ENCODE measurements around the gene FBXW2. TPM values are rescaled to one million over a fixed set of nuclear protein-coding genes. Genes with fewer than 3 reads are reported as not detected.

FBXW2 gene
- total RNA-seq, 1 experiment from 2014 or later = 23.1 TPM

GRCh38 chr9:120742951-120743416 lies 50.2 kb downstream of the FBXW2 start:
- DNase-seq (ENCODE audit: low read depth) = peak; percentile 53

DNA sequence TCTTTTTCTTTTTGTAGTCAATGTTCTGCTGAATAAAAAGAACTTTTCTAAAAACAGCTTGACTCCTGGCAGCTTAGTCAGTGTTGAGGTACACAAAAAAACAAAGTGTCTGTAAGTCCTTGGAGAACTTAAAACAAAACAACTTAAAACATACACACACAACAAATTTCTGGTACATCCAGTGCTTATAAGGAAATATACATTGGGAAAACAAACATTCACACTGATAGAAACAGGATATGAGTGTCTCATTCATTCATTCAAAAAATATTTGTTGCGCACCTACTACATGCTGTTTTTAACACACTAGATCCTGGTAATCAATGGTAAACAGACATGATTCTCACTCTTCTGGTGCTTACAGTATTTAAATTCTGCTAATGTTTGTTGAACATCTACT lies 51.5 kb downstream of the FBXW2 start:
- no peak for DNase-seq (ENCODE audit: low read depth)

GRCh38 chr9:120741191-120741590 lies 52.0 kb downstream of the FBXW2 start:
- DNase-seq (ENCODE audit: low read depth) = no peak

DNA sequence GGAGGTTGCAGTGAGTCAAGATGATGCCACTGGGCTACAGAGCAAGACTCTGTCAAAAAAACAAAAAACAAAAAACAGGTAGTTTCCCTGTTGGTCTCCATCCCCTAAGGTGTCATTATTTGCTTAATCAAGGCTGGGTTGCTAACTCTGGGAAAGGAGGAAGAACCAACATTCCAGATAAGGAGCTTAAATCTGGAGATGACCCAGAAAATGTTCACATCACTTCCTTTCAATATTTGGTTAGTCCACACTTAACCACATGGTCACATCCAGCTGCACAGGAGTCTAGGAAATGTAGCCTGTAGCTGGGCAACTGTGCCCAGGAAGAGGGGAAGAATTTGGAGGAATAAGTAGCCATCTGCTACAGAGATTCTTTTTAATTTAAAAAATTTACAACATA lies 53.1 kb downstream of the FBXW2 start:
- peak; percentile 29 for DNase-seq (ENCODE audit: low read depth)

DNA sequence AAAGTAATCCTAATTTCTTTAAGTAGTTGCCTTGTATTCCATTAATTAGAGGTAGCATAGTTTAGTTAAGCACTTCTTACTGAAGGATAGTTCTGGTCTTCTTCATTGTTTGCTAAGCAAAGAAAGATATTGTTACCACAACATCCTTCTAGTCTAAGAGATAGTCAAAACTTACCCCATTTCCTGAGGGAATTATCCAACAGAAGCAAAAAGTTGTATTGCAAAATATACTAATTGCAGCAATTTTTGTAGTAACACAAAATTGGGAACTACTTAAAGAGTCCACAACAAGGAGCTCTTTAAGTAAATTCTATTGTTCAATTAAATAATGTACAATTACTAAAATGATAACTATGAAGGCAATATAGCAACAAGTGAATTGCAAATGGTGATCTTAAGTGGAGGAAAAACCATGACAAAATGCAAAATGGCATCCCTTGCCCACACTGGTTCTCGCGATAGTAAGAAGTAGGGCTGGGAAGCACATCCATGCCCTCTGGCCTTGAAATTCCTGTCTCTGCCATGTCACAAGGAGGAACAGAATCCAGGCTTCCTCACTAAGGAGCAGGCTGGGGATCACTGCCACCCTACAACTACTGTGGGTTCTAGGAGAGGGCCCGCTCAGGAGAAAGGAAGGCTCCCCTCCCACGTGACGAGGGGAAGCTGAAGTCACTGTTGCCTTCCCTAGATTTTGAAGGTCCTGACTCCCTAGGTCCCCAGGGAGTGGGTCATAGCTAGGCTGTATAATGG lies 55.6 kb downstream of the FBXW2 start:
- DNase-seq (ENCODE audit: low read depth) = no peak

GRCh38 chr9:120736881-120737280 lies 56.3 kb downstream of the FBXW2 start:
- DNase-seq (ENCODE audit: low read depth) = no peak

- no peak for DNase-seq (ENCODE audit: low read depth)
Measured at GRCh38 chr9:120735415-120736126, 57.6 kb downstream of the FBXW2 start.

GRCh38 chr9:120734607-120735410 lies 58.4 kb downstream of the FBXW2 start:
- DNase-seq (ENCODE audit: low read depth) = no peak

DNA sequence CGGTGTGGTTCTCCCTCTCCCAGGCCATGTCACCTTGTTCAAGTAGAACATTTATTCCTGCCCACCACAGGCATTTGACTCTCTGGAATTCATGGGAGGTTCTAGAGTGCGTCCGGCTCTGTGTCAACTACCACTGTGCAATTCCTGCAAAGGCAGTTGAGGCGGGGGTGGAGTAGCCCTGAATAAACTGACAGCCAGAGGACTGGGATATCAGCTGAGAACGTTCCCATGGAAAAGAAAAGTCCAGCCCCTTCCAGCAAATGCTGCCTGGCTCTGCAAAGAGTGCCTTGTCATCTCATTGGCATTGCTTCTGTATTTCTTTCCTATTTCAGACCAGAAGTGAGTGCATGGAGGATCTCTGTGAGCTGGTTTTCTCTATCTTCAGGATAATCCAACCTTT lies 60.0 kb downstream of the FBXW2 start:
- no peak for DNase-seq (ENCODE audit: low read depth)

GRCh38 chr9:120730654-120731514 lies 62.3 kb downstream of the FBXW2 start:
- peak; percentile 93 for DNase-seq (ENCODE audit: low read depth)

- no peak for DNase-seq (ENCODE audit: low read depth)
Measured at GRCh38 chr9:120729791-120730241, 63.4 kb downstream of the FBXW2 start.

GRCh38 chr9:120726484-120726883 lies 66.7 kb downstream of the FBXW2 start:
- DNase-seq (ENCODE audit: low read depth) = no peak

DNA sequence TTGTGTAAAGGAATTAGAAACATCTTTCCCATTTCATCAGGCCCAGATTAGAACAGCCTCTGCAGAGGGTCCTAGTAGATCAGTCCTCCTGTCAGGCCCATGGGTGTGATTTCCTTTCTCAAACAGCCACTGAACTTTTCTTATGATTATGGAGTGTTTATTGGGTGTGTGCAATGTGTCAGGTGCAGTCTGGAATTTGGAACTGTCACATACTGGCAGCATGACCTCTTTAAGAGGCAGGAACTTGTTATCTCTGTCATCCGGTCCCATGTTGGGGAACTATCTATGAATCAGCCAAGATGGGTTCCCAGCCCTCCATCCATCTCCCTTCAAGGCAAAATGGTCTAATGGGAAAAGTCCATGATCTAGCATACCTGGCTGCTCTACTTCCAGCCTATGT lies 67.3 kb downstream of the FBXW2 start:
- no peak for DNase-seq (ENCODE audit: low read depth)

DNA sequence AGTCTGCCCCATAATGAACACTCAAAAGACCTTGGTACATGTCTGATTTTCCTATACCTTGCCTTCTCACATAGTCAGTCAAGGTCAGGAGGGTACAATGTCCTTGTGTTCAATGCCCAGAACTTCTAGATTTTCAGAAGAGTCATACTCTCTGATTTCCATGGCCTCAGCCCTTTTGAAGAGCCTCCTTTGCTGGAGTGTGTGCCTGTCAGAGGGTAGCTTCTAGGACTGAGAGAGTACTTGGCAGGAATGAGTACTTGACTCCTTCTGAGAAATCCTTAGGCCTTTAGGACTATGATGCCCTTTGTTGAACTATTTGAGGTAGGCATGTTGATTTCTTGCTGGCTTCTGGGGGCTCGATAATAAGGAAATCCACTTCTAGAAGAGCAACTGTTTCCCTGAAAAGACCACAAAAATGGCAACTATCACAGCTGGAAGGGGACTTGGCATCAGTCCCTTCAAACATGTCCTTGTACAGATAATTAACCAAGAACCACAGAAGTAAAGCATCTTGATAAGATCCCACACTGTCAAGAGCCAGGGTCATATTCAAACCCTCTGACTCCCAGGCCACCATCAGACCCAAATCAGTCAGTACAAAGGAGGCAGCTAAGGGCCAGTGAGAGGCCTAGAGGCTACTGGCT lies 68.3 kb downstream of the FBXW2 start:
- no peak for DNase-seq (ENCODE audit: low read depth)

DNA sequence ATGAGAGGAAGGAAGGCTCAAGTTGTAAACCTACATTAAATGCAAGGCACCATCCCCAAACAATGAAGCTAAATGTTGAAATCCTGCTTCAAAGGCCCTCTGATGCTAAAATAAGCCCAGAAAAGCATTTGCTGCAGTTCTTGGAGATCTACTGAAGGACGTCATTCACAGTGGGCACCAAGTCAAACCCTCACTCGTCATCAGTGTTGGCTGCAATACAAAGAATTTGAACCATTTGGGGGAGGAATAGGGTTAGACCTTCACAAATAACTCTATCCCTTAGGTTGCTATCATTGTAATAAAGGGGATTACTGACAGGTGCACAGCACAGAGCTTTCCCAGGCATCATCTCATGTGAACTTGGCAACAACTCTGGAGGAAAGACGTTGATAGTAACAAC lies 69.7 kb downstream of the FBXW2 start:
- DNase-seq (ENCODE audit: low read depth) = no peak

DNA sequence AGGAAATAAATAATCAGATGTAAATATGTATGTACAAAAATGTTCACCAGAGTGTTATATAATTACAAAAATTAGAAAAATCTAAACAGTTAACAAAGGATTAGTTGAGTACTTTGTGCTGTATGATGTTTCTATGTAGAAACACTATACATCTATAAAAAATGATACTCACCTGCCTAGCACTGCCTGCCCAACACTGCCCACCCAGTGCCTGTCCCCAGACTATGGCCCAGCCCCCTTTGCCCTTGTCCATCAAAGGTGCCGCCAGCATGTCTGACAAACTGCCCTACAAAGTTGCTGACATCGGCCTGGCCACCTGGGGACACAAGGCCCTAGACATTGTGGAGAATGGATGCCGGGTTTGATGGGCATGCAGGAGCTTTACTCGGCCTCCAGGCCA lies 72.8 kb downstream of the FBXW2 start:
- no peak for DNase-seq (ENCODE audit: low read depth)

- no peak for DNase-seq (ENCODE audit: low read depth)
Measured at GRCh38 chr9:120718316-120718715, 74.9 kb downstream of the FBXW2 start.

DNA sequence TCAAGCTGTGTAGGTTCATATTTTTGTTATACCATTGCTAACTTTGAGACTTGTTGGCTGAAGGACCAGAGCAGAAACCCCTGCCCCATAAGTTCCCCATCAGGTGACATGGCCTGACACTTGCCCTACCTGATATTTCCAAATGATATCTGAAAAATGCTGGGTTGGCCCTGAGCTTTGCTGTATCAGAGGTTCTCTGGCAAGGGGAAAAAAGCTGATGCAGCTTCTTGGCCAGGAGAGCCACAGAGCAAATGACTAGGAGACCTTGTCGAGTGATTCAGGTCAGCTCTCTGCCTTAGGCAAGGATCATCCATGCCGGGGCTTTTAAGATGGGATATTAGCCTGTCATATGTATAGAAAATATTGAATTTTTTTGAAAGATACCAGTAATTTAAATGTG lies 76.0 kb downstream of the FBXW2 start:
- no peak for DNase-seq (ENCODE audit: low read depth)

GRCh38 chr9:120716483-120716882 lies 76.7 kb downstream of the FBXW2 start:
- DNase-seq (ENCODE audit: low read depth) = no peak

- peak; percentile 80 for DNase-seq (ENCODE audit: low read depth)
Measured at GRCh38 chr9:120715389-120715924, 77.8 kb downstream of the FBXW2 start.
